IMR-90 (cell line): ENCODE data around the gene HPSE2. TPM values are rescaled to one million over a fixed set of nuclear protein-coding genes. Genes with fewer than 3 reads are reported as not detected.

Source experiments
- ATAC-seq: fragments of 200-7000 bp; cut with Tn5 transposase; 2 replicates; pipeline ENCODE4 v1.9.1; 2020; ENCODE audit warnings: low read depth, mild to moderate bottlenecking, moderate library complexity
- BruUV-seq: library from RNA; stranded (reverse); fragments of 400-500 nt; replicated peaks from 2 replicates; lab custom pipeline; 2021; lab: Mats Ljungman, UMichigan
- CTCF ChIA-PET: fragments of 300-600 bp; formaldehyde crosslinking; extraction: SDS; loops from one replicate; lab custom pipeline; 2021; ENCODE audit warnings: antibody characterized with exemption; lab: Yijun Ruan, JAX
- POLR2A ChIA-PET: fragments of 300-600 bp; sonication (Branson Sonifier 250); formaldehyde crosslinking; loops from one replicate; lab custom pipeline; 2022; ENCODE audit warnings: antibody characterized with exemption; ENCODE audit not compliant: unreplicated experiment; lab: Charles Lee
- DNase-seq: peaks from one replicate; pipeline ENCODE4 v3.0.0; 2013
- H2AFZ ChIP-seq: replicated peaks from 2 replicates; pipeline ENCODE3; 2013; ENCODE audit warnings: low read length, mild to moderate bottlenecking; ENCODE audit not compliant: poor library complexity
- H2AK5ac ChIP-seq: 2 replicates; pipeline ENCODE4 v1.6.1; 2013; ENCODE audit warnings: low read depth, low read length, inconsistent platforms
- H2AK9ac ChIP-seq: replicated peaks from 2 replicates; pipeline ENCODE3; 2013; ENCODE audit warnings: mild to moderate bottlenecking, low read depth, low read length, moderate library complexity; ENCODE audit not compliant: poor library complexity
- H2BK120ac ChIP-seq: 2 replicates; pipeline ENCODE4 v1.6.1; 2013; ENCODE audit warnings: low read depth, low read length, inconsistent platforms
- H2BK15ac ChIP-seq: 3 replicates; pipeline ENCODE4 v1.6.1; 2013; ENCODE audit warnings: low read depth, low read length, inconsistent platforms
- H2BK20ac ChIP-seq: 2 replicates; pipeline ENCODE4 v1.6.1; 2013; ENCODE audit warnings: low read depth, mild to moderate bottlenecking, inconsistent platforms, low read length, moderate library complexity
- H2BK5ac ChIP-seq: 2 replicates; pipeline ENCODE4 v1.6.1; 2013; ENCODE audit warnings: mild to moderate bottlenecking, low read depth, low read length, inconsistent platforms; ENCODE audit not compliant: poor library complexity, severe bottlenecking
- H3K14ac ChIP-seq: replicated peaks from 2 replicates; pipeline ENCODE4 v1.6.1; 2013; ENCODE audit warnings: low read depth, low read length, inconsistent platforms
- H3K18ac ChIP-seq: 2 replicates; pipeline ENCODE4 v1.6.1; 2013; ENCODE audit warnings: low read depth, low read length, control low read depth
- H3K23ac ChIP-seq: 2 replicates; pipeline ENCODE4 v1.6.1; 2013; ENCODE audit warnings: low read depth, low read length, inconsistent platforms
- H3K27ac ChIP-seq: 2 replicates; pipeline ENCODE4 v1.5.1; 2013; ENCODE audit warnings: mild to moderate bottlenecking, control low read depth, low read length; ENCODE audit not compliant: insufficient read depth
- H3K27me3 ChIP-seq: 2 replicates; pipeline ENCODE4 v1.6.1; 2013; ENCODE audit warnings: low read length; ENCODE audit not compliant: control insufficient read depth, insufficient read depth
- H3K36me3 ChIP-seq: 2 replicates; pipeline ENCODE4 v1.6.1; 2013; ENCODE audit warnings: low read length, mixed read lengths; ENCODE audit not compliant: control insufficient read depth, insufficient read depth
- H3K4ac ChIP-seq: 2 replicates; pipeline ENCODE4 v1.6.1; 2013; ENCODE audit warnings: low read depth, low read length, inconsistent platforms
- H3K4me1 ChIP-seq: 2 replicates; pipeline ENCODE4 v1.6.1; 2013; ENCODE audit warnings: low read length, mixed read lengths; ENCODE audit not compliant: control insufficient read depth, insufficient read depth
- H3K4me2 ChIP-seq: 2 replicates; pipeline ENCODE4 v1.6.1; 2013; ENCODE audit warnings: low read depth, mild to moderate bottlenecking, control low read depth, low read length, moderate library complexity
- H3K4me3 ChIP-seq: 2 replicates; pipeline ENCODE4 v1.5.1; 2013; ENCODE audit warnings: low read depth, mild to moderate bottlenecking, control low read depth, low read length, moderate library complexity; ENCODE audit not compliant: insufficient read depth
- H3K56ac ChIP-seq: 2 replicates; pipeline ENCODE4 v1.6.1; 2013; ENCODE audit warnings: low read length, inconsistent platforms; ENCODE audit not compliant: insufficient read depth; ENCODE audit errors: extremely low read depth
- H3K79me1 ChIP-seq, 2 experiments: 2 replicates each; pipeline ENCODE4 v1.6.1; 2013; ENCODE audit warnings: low read length in 2 of 2, inconsistent platforms in 1 of 2, low read depth in 1 of 2
- H3K9ac ChIP-seq: 2 replicates; pipeline ENCODE4 v1.6.1; 2013; ENCODE audit warnings: low read depth, low read length, control low read depth
- H3K9me1 ChIP-seq: 2 replicates; pipeline ENCODE4 v1.6.1; 2013; ENCODE audit warnings: low read length, inconsistent platforms; ENCODE audit not compliant: insufficient read depth
- H3K9me3 ChIP-seq: 2 replicates; pipeline ENCODE4 v1.6.1; 2013; ENCODE audit warnings: low read length; ENCODE audit not compliant: control insufficient read depth, insufficient read depth
- H4K20me1 ChIP-seq: 2 replicates; pipeline ENCODE4 v1.6.1; 2013; ENCODE audit warnings: low read length, inconsistent platforms; ENCODE audit not compliant: insufficient read depth
- H4K5ac ChIP-seq: 2 replicates; pipeline ENCODE4 v1.6.1; 2013; ENCODE audit warnings: mild to moderate bottlenecking, low read depth, low read length, control low read depth
- H4K8ac ChIP-seq, 2 experiments: 2 replicates each; pipeline ENCODE4 v1.6.1; 2013; ENCODE audit warnings: low read depth in 2 of 2, low read length in 2 of 2, control low read depth in 1 of 2, inconsistent platforms in 1 of 2
- H4K91ac ChIP-seq: 2 replicates; pipeline ENCODE4 v1.6.1; 2013; ENCODE audit warnings: low read depth, low read length, inconsistent platforms; ENCODE audit not compliant: insufficient read depth
- CEBPB ChIP-seq: IDR thresholded peaks from 2 replicates; pipeline ENCODE4 v1.6.1; 2012; ENCODE audit warnings: low read depth, low read length, improper control_type of control experiment
- POLR2A ChIP-seq: IDR thresholded peaks from 2 replicates; pipeline ENCODE4 v1.6.1; 2012; ENCODE audit warnings: mild to moderate bottlenecking, low read depth, low read length
- dilution Hi-C: fragments of 300-500 bp; cut with HindIII; formaldehyde crosslinking; loops from one replicate; pipeline ENCODE4 v1.14.3; 2018; ENCODE audit warnings: low sequenced_read_pairs; ENCODE audit not compliant: unreplicated experiment
- in situ Hi-C: fragments of 300-500 bp; cut with MboI; formaldehyde crosslinking; loops from 3 replicates; pipeline ENCODE4 v1.14.3; 2019; ENCODE audit warnings: low sequenced_read_pairs, inconsistent platforms, mixed read lengths
- intact Hi-C: fragments of 100-400 bp; cut with micrococcal nuclease; formaldehyde crosslinking; loops from 2 replicates; pipeline ENCODE4 v1.10.0; 2022
- polyA plus RNA-seq, 3 experiments: library from polyadenylated mRNA; depleted of rRNA; stranded (reverse); fragments of >200 nt; gene quantifications; 2 replicates each; pipeline ENCODE4 v1.2.3, GENCODE V29; 2012; ENCODE audit warnings: low replicate concordance in 1 of 3
- total RNA-seq: library from RNA; depleted of rRNA; stranded (reverse); fragments of >200 nt; gene quantifications from 2 replicates; pipeline ENCODE4 v1.2.3, GENCODE V29; 2012
- TF ChIP-seq, protein P1 (sequence below): fragments of 150-350 bp; IDR thresholded peaks from 2 replicates; pipeline ENCODE4 v1.6.1; 2016; ENCODE audit warnings: low read depth, mild to moderate bottlenecking, low read length, moderate library complexity, borderline replicate concordance

HPSE2 gene
- total and polyA plus RNA-seq, 2 of the 4 experiments (the other 2 are of a cell fraction): not detected

GRCh38 chr10:99119258-99119748 is 116.3 kb downstream of the HPSE2 start:
- dilution Hi-C loops: no loop called here
- POLR2A ChIA-PET: no interaction called here
- in situ Hi-C loops: no loop called here
- DNase-seq (no peak), ATAC-seq (no peak)
- TF ChIP-seq CEBPB (0 out of 2 replicates have a peak, but pooled peaks have one; percentile 39), POLR2A (no peak)
- TF ChIP-seq, protein P1, sequence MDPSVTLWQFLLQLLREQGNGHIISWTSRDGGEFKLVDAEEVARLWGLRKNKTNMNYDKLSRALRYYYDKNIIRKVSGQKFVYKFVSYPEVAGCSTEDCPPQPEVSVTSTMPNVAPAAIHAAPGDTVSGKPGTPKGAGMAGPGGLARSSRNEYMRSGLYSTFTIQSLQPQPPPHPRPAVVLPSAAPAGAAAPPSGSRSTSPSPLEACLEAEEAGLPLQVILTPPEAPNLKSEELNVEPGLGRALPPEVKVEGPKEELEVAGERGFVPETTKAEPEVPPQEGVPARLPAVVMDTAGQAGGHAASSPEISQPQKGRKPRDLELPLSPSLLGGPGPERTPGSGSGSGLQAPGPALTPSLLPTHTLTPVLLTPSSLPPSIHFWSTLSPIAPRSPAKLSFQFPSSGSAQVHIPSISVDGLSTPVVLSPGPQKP: no peak
- Histone ChIP-seq H3K23ac (no peak overlapping the region), H3K4me1 (no peaks in the 10 kb centered on the region), H4K8ac (no peak overlapping the region), H2AFZ (no peak overlapping the region), H2BK5ac (no peak overlapping the region), H3K4me2 (no peak overlapping the region), H2BK15ac (no peak overlapping the region), H2BK20ac (no peak overlapping the region), H3K18ac (no peak overlapping the region), H2AK9ac (no peak overlapping the region), H3K4ac (no peak overlapping the region), H4K5ac (no peak overlapping the region), H2AK5ac (no peak overlapping the region), H4K91ac (no peak overlapping the region), H3K9ac (no peak overlapping the region), H4K20me1 (no peaks in the 10 kb centered on the region), H3K27me3 (no peaks in the 10 kb centered on the region), H3K9me1 (no peaks in the 10 kb centered on the region), H2BK120ac (no peak overlapping the region), H3K27ac (no peak overlapping the region), H3K14ac (no peak overlapping the region), H3K56ac (no peak overlapping the region), H3K79me1 (no peaks in the 10 kb centered on the region), H3K4me3 (no peak overlapping the region), H3K36me3 (no peaks in the 10 kb centered on the region), H3K9me3 (peaks cover 2% of the 10 kb centered on the region; the same call in 1 of the 2 replicates)
- intact Hi-C loops: no loop called here
- CTCF ChIA-PET: no interaction called here
- BruUV-seq: no TSS peak
